T-helper 9 cell (primary cell): ENCODE measurements around the gene RAD18.

ENCODE experiments used
- DNase-seq: peaks from one replicate; pipeline ENCODE4 v3.0.0-alpha.2; 2020

Gene RAD18

GRCh38 chr3:8962226-8962861 lies 928 bp downstream of the RAD18 start:
- no peak for DNase-seq

DNA sequence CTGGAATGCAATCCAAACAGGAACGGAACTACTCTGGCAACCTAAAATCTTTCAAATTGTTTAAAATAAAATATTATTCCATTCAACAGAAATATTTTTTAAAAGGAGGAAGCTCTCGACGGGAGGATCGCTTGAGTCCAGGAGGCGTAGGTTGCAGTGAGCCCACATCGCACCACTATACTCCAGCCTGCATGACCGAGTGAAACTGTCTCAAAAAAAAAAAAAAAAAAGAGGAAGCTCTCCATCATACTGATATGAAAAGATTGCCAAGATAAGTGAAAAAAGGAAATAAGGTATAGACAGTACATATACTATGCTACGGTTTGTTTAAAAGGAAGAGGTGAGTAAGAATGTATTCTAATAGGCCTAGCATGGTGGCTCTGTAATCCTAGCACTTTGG lies 3.6 kb downstream of the RAD18 start:
- no peak for DNase-seq

DNA sequence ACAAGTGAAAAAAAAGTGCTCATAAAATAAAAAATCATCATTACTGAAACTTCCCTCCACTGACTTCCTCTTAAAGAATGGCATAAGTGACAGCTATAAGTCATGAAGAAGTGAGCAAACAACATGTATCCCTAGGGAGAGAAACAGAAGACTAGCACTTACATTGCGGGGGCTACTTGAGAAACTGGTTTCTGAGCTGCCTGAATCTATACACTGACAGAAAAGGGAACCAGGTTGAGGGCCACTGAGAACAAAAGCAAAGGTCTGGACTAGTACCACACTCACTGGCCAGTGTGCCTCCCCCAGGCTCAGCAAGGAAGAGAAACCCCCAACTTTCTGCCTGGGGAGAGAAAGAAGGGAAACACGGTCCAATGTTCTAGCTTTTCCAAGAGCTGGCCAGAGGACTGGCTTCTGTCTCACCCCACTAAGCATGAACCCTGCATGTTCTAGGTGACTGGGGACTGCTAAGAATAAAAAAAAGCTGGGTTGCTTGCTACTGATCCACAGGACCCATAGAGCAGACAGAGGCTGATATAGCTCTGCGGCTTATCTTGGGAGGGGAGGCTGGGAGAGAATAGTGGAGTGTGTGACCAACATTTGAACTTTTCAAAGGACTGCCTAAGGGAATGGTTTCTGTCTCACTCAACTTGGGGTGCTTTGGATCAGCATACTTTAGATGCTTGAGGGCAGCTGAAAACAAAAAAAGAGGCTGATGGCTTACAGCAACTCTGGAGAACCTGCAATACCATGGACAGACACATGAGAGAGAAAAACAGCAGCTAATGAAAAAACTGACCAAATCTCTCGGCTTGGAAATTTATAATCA lies 8.1 kb downstream of the RAD18 start:
- DNase-seq: no peak

- no peak for DNase-seq
These were observed 10.0 kb downstream of the RAD18 start for GRCh38 chr3:8953313-8953712.

DNA sequence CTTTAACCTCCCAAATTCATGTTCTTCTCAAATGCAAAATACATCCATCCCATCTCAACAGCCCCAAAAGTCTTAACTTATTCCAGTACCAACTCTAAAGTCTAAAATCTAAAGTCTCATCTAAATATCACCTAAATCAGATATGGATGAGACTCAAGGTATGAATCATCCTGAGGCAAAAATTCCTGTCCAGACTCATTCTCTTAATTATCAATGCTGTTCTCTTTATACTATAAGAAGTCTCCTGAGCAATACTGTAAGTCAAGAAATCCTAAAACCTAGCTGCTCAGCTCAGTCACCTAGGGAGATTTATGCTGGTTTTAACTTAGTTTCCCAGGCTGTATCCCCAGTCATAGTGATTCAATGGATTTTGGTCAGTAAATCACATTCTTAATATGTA lies 11.1 kb downstream of the RAD18 start:
- DNase-seq: no peak

GRCh38 chr3:8945890-8946600 lies 17.2 kb downstream of the RAD18 start:
- no peak for DNase-seq

GRCh38 chr3:8942746-8943488 lies 20.4 kb downstream of the RAD18 start:
- no peak for DNase-seq

GRCh38 chr3:8942115-8942514 lies 21.2 kb downstream of the RAD18 start:
- DNase-seq: no peak

DNA sequence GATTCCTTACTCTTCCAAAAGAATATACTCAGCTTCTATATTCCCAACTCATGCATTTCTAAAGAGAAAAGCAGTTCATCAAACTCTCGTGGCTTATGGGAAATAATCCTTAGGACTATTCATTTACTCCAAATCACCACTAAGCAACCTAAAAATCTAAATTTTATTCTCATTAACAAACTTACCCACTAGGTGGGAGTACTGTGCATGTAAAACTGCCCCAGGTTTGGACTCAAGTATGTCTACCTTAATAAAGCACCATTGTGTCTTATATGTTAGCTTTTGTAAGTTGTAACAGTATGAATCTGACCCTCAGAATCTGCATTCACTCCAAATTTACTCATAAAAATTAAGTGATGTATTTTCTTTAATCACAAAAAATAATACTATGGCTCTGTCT lies 25.3 kb downstream of the RAD18 start:
- DNase-seq: no peak

DNA sequence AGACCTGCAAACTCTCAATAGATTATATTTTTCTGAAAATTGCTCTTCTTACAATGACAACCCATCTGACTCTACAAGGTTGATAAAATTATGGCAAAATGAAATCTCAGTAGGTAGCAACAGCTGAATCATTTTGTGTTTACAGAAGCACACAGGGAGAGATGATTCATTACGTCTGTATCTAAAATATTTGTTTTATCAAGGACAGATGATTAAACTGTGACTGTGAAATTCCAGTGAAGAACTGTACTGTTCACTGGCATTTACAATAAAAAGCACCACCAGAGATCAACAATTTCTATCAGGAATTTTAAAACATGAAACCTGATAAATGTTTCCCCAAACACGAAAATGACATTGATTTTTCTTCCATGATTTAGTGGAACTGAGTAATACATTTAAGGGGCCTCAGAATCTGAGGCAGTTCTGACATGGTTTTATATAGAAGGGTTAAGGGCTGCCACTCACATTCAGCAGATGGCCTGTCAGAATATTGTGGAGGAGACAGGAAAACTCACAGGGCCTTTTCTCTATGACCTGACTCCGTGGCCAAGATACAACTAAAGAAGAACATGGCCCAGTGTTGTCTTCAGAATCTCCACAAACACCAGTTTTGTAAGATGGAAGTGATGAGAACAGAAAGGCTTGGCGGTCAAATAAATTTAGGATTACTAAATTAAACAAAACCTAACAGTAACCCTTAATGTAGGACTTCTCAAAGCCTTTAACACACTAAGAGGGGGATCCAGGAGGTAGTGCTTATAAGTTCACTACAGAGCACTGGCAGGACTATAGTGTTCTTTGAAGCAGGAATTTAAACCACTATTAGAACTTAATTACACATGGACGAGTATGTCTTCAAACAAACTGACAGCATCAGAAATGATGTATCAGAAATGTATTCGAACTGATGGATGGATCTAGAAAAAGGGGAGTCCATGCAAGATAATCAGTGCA lies 25.9 kb downstream of the RAD18 start:
- DNase-seq: no peak

DNA sequence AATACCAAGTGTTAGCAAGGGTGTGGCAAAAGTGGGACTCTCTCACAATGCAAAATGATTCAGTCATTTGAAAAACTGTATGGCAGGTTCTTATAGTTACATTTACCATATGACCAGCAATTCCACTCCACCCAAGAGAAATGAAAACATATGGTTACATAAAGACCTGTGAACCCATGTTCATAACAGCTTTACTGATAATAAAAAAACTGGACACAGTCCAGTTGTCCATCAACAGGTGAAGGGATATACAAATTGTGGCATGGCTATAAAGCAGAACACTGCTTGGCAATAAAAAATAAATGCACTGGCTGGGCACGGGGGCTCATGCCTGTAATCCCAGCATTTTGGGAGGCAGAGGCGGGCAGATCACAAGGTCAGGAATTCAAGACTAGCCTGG lies 30.8 kb downstream of the RAD18 start:
- DNase-seq: no peak

GRCh38 chr3:8931342-8931741 lies 31.9 kb downstream of the RAD18 start:
- no peak for DNase-seq

GRCh38 chr3:8929860-8930259 lies 33.4 kb downstream of the RAD18 start:
- no peak for DNase-seq

DNA sequence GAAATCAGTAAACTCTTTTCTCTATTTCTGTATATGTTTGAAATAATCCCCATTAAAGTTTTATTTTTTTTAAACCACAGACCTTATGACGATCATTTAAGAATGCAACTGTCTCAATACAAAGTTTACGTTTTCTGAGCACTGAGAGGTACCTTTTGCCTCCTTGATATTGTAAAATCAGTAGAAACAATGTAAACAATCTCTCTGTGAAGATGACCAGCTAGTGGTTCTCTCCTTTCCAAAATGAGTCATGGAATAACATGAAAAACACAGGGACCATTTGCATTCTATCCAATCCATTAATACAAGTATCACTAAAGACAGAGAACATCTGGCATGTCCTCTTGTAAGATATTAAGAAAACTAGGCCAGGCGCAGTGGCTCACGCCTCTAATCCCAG lies 48.8 kb downstream of the RAD18 start:
- DNase-seq: no peak

DNA sequence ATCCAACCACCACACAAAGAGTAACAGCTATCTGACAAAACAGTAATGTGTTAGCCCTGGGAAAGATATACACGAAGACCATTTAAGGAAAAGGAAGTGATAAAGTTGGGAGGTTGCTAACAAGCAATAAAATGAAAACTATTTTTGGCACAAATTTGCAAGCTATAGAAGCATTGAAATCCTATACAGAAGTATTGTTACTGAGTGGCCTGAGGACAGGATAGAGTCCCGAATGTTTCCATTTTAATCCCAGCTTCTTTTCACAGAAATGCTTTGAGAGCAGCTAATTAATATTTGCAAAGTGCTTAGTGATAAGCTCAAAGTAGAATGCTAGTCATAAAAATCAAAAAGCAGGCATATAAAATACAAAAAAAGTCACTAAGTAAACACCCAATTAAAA lies 51.5 kb downstream of the RAD18 start:
- no peak for DNase-seq

- no peak for DNase-seq
These were observed 54.1 kb downstream of the RAD18 start for GRCh38 chr3:8909160-8909559.

- DNase-seq: no peak
These were observed 60.1 kb downstream of the RAD18 start for GRCh38 chr3:8903191-8903590.

GRCh38 chr3:8900869-8901268 lies 62.4 kb downstream of the RAD18 start:
- DNase-seq: no peak

GRCh38 chr3:8899876-8900460 lies 63.3 kb downstream of the RAD18 start:
- no peak for DNase-seq

DNA sequence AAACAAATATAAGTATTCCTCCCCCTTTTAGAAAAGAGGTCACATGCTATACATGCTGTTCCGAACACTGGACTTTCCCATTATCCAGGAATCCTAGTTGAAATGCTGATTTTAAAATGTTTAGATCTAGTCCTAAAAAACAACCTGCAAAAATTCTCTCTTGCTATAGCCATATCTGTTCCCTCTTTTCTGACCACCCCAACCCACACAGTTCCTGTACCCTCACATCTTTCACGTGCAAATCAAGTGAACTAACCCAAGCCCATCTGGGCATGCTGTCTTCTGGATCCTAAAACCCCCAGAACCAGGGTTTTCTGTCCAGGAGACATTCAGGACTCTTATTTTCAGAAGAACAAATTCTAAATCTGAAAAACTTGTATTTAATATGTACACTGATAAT lies 67.4 kb downstream of the RAD18 start:
- DNase-seq: no peak

GRCh38 chr3:8893001-8893400 lies 70.3 kb downstream of the RAD18 start:
- DNase-seq: no peak

DNA sequence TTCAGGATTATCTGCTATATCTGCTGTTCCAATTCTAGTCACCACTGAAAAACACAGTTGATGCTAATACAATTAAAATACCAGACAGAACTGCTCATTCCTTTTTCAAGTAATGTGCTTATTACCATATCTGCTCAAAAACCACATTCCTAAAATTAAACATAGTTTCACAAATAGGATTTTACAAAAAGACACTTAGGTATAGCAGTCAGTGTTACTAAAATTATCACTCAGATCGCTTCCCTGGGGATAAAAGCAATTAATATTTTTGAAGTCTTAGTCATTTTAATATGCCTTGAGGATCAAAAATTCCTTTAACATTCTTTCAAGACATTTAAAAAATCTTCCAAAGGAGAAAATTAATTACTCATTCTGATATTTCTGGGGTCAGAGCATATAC lies 71.5 kb downstream of the RAD18 start:
- no peak for DNase-seq
